Activated CD4-positive, alpha-beta T cell treated with anti-CD3 and anti-CD28 coated beads for 48 hours (primary cell): ENCODE results near the gene FAM43A.

Source experiments
- DNase-seq: peaks from one replicate; pipeline ENCODE4 v3.0.0-alpha.2; 2020

The FAM43A gene

GRCh38 chr3:194711913-194712312, 26.2 kb downstream of the FAM43A start:
- DNase-seq, result no peak

GRCh38 chr3:194713299-194714136, 27.8 kb downstream of the FAM43A start:
- no peak for DNase-seq

GRCh38 chr3:194714137-194714455, 28.4 kb downstream of the FAM43A start:
- no peak for DNase-seq

GRCh38 chr3:194714564-194714963, 28.9 kb downstream of the FAM43A start:
- no peak for DNase-seq

GRCh38 chr3:194715022-194715800, 29.5 kb downstream of the FAM43A start:
- DNase-seq, result no peak

- no peak for DNase-seq
These were observed 32.4 kb downstream of the FAM43A start for GRCh38 chr3:194718079-194718478.

- DNase-seq, result no peak
These were observed 34.4 kb downstream of the FAM43A start for GRCh38 chr3:194720048-194720447.

- DNase-seq, result no peak
These were observed 38.3 kb downstream of the FAM43A start for GRCh38 chr3:194723846-194724618.

- DNase-seq, result no peak
These were observed 39.7 kb downstream of the FAM43A start for GRCh38 chr3:194725346-194725745.

- no peak for DNase-seq
These were observed 41.9 kb downstream of the FAM43A start for GRCh38 chr3:194727435-194728128.

- no peak for DNase-seq
These were observed 43.3 kb downstream of the FAM43A start for GRCh38 chr3:194728986-194729385.

- no peak for DNase-seq
These were observed 44.7 kb downstream of the FAM43A start for GRCh38 chr3:194730365-194730764.

- DNase-seq, result no peak
These were observed 45.9 kb downstream of the FAM43A start for GRCh38 chr3:194731506-194732073.

- DNase-seq, result no peak
These were observed 46.9 kb downstream of the FAM43A start for GRCh38 chr3:194732617-194733016.

- no peak for DNase-seq
These were observed 50.7 kb downstream of the FAM43A start for GRCh38 chr3:194736277-194736895.

GRCh38 chr3:194736896-194737600, 51.4 kb downstream of the FAM43A start:
- no peak for DNase-seq
